IMR-90 (cell line): Measurements from ENCODE around the gene ADAMTS8. TPM values are rescaled to one million over a fixed set of nuclear protein-coding genes. Genes with fewer than 3 reads are reported as not detected.

Source experiments
- ATAC-seq: fragments of 200-7000 bp; cut with Tn5 transposase; 2 replicates; pipeline ENCODE4 v1.9.1; 2020; ENCODE audit warnings: low read depth, mild to moderate bottlenecking, moderate library complexity
- BruUV-seq: library from RNA; stranded (reverse); fragments of 400-500 nt; replicated peaks from 2 replicates; lab custom pipeline; 2021; lab: Mats Ljungman, UMichigan
- CTCF ChIA-PET: fragments of 300-600 bp; formaldehyde crosslinking; extraction: SDS; loops from one replicate; lab custom pipeline; 2021; ENCODE audit warnings: antibody characterized with exemption; lab: Yijun Ruan, JAX
- POLR2A ChIA-PET: fragments of 300-600 bp; sonication (Branson Sonifier 250); formaldehyde crosslinking; loops from one replicate; lab custom pipeline; 2022; ENCODE audit warnings: antibody characterized with exemption; ENCODE audit not compliant: unreplicated experiment; lab: Charles Lee
- DNase-seq: peaks from one replicate; pipeline ENCODE4 v3.0.0; 2013
- H2AFZ ChIP-seq: replicated peaks from 2 replicates; pipeline ENCODE3; 2013; ENCODE audit warnings: low read length, mild to moderate bottlenecking; ENCODE audit not compliant: poor library complexity
- H2AK5ac ChIP-seq: 2 replicates; pipeline ENCODE4 v1.6.1; 2013; ENCODE audit warnings: low read depth, low read length, inconsistent platforms
- H2AK9ac ChIP-seq: replicated peaks from 2 replicates; pipeline ENCODE3; 2013; ENCODE audit warnings: mild to moderate bottlenecking, low read depth, low read length, moderate library complexity; ENCODE audit not compliant: poor library complexity
- H2BK120ac ChIP-seq: 2 replicates; pipeline ENCODE4 v1.6.1; 2013; ENCODE audit warnings: low read depth, low read length, inconsistent platforms
- H2BK15ac ChIP-seq: 3 replicates; pipeline ENCODE4 v1.6.1; 2013; ENCODE audit warnings: low read depth, low read length, inconsistent platforms
- H2BK20ac ChIP-seq: 2 replicates; pipeline ENCODE4 v1.6.1; 2013; ENCODE audit warnings: low read depth, mild to moderate bottlenecking, inconsistent platforms, low read length, moderate library complexity
- H2BK5ac ChIP-seq: 2 replicates; pipeline ENCODE4 v1.6.1; 2013; ENCODE audit warnings: mild to moderate bottlenecking, low read depth, low read length, inconsistent platforms; ENCODE audit not compliant: poor library complexity, severe bottlenecking
- H3K14ac ChIP-seq: replicated peaks from 2 replicates; pipeline ENCODE4 v1.6.1; 2013; ENCODE audit warnings: low read depth, low read length, inconsistent platforms
- H3K18ac ChIP-seq: 2 replicates; pipeline ENCODE4 v1.6.1; 2013; ENCODE audit warnings: low read depth, low read length, control low read depth
- H3K23ac ChIP-seq: 2 replicates; pipeline ENCODE4 v1.6.1; 2013; ENCODE audit warnings: low read depth, low read length, inconsistent platforms
- H3K27ac ChIP-seq: 2 replicates; pipeline ENCODE4 v1.5.1; 2013; ENCODE audit warnings: mild to moderate bottlenecking, control low read depth, low read length; ENCODE audit not compliant: insufficient read depth
- H3K27me3 ChIP-seq: 2 replicates; pipeline ENCODE4 v1.6.1; 2013; ENCODE audit warnings: low read length; ENCODE audit not compliant: control insufficient read depth, insufficient read depth
- H3K36me3 ChIP-seq: 2 replicates; pipeline ENCODE4 v1.6.1; 2013; ENCODE audit warnings: low read length, mixed read lengths; ENCODE audit not compliant: control insufficient read depth, insufficient read depth
- H3K4ac ChIP-seq: 2 replicates; pipeline ENCODE4 v1.6.1; 2013; ENCODE audit warnings: low read depth, low read length, inconsistent platforms
- H3K4me1 ChIP-seq: 2 replicates; pipeline ENCODE4 v1.6.1; 2013; ENCODE audit warnings: low read length, mixed read lengths; ENCODE audit not compliant: control insufficient read depth, insufficient read depth
- H3K4me2 ChIP-seq: 2 replicates; pipeline ENCODE4 v1.6.1; 2013; ENCODE audit warnings: low read depth, mild to moderate bottlenecking, control low read depth, low read length, moderate library complexity
- H3K4me3 ChIP-seq: 2 replicates; pipeline ENCODE4 v1.5.1; 2013; ENCODE audit warnings: low read depth, mild to moderate bottlenecking, control low read depth, low read length, moderate library complexity; ENCODE audit not compliant: insufficient read depth
- H3K56ac ChIP-seq: 2 replicates; pipeline ENCODE4 v1.6.1; 2013; ENCODE audit warnings: low read length, inconsistent platforms; ENCODE audit not compliant: insufficient read depth; ENCODE audit errors: extremely low read depth
- H3K79me1 ChIP-seq, 2 experiments: 2 replicates each; pipeline ENCODE4 v1.6.1; 2013; ENCODE audit warnings: low read length in 2 of 2, inconsistent platforms in 1 of 2, low read depth in 1 of 2
- H3K9ac ChIP-seq: 2 replicates; pipeline ENCODE4 v1.6.1; 2013; ENCODE audit warnings: low read depth, low read length, control low read depth
- H3K9me1 ChIP-seq: 2 replicates; pipeline ENCODE4 v1.6.1; 2013; ENCODE audit warnings: low read length, inconsistent platforms; ENCODE audit not compliant: insufficient read depth
- H3K9me3 ChIP-seq: 2 replicates; pipeline ENCODE4 v1.6.1; 2013; ENCODE audit warnings: low read length; ENCODE audit not compliant: control insufficient read depth, insufficient read depth
- H4K20me1 ChIP-seq: 2 replicates; pipeline ENCODE4 v1.6.1; 2013; ENCODE audit warnings: low read length, inconsistent platforms; ENCODE audit not compliant: insufficient read depth
- H4K5ac ChIP-seq: 2 replicates; pipeline ENCODE4 v1.6.1; 2013; ENCODE audit warnings: mild to moderate bottlenecking, low read depth, low read length, control low read depth
- H4K8ac ChIP-seq, 2 experiments: 2 replicates each; pipeline ENCODE4 v1.6.1; 2013; ENCODE audit warnings: low read depth in 2 of 2, low read length in 2 of 2, control low read depth in 1 of 2, inconsistent platforms in 1 of 2
- H4K91ac ChIP-seq: 2 replicates; pipeline ENCODE4 v1.6.1; 2013; ENCODE audit warnings: low read depth, low read length, inconsistent platforms; ENCODE audit not compliant: insufficient read depth
- BHLHE40 ChIP-seq: fragments of 150-350 bp; IDR thresholded peaks from 2 replicates; pipeline ENCODE4 v1.6.1; 2016; ENCODE audit warnings: mild to moderate bottlenecking, low read depth, low read length
- CEBPB ChIP-seq: IDR thresholded peaks from 2 replicates; pipeline ENCODE4 v1.6.1; 2012; ENCODE audit warnings: low read depth, low read length, improper control_type of control experiment
- CHD1 ChIP-seq: IDR thresholded peaks from 2 replicates; pipeline ENCODE4 v1.6.1; 2012; ENCODE audit warnings: low read depth, low read length, improper control_type of control experiment
- CTCF ChIP-seq: conservative IDR thresholded peaks from 2 replicates; pipeline ENCODE4 v1.5.1; 2012; ENCODE audit warnings: mild to moderate bottlenecking, low read depth, low read length, improper control_type of control experiment
- MAFK ChIP-seq: IDR thresholded peaks from 2 replicates; pipeline ENCODE4 v1.6.1; 2012; ENCODE audit warnings: low read depth, low read length, improper control_type of control experiment
- MXI1 ChIP-seq: IDR thresholded peaks from 2 replicates; pipeline ENCODE4 v1.6.1; 2012; ENCODE audit warnings: low read depth, mild to moderate bottlenecking, low read length, moderate library complexity, borderline replicate concordance
- NFE2L2 ChIP-seq: fragments of 150-350 bp; IDR thresholded peaks from 2 replicates; pipeline ENCODE4 v1.6.1; 2016; ENCODE audit warnings: low read depth, mild to moderate bottlenecking, low read length
- POLR2A ChIP-seq: IDR thresholded peaks from 2 replicates; pipeline ENCODE4 v1.6.1; 2012; ENCODE audit warnings: mild to moderate bottlenecking, low read depth, low read length
- RAD21 ChIP-seq: IDR thresholded peaks from 2 replicates; pipeline ENCODE4 v1.6.1; 2012; ENCODE audit warnings: low read length, improper control_type of control experiment
- RCOR1 ChIP-seq: IDR thresholded peaks from 2 replicates; pipeline ENCODE4 v1.6.1; 2012; ENCODE audit warnings: mild to moderate bottlenecking, low read length, improper control_type of control experiment; ENCODE audit not compliant: insufficient replicate concordance
- RFX5 ChIP-seq: IDR thresholded peaks from 2 replicates; pipeline ENCODE4 v1.8.0; 2012; ENCODE audit warnings: low read depth, mild to moderate bottlenecking, low read length, moderate library complexity
- SMC3 ChIP-seq: fragments of 150-350 bp; IDR thresholded peaks from 2 replicates; pipeline ENCODE4 v1.6.1; 2016; ENCODE audit warnings: low read depth, mild to moderate bottlenecking, antibody characterized with exemption, low read length, moderate library complexity
- WGBS, 2 experiments: methylation state at CpG; one replicate each; pipeline versions ENCODE4 v1.1.5 to v1.1.7; 2013; ENCODE audit warnings: missing lambda C conversion rate in 2 of 2; ENCODE audit not compliant: insufficient read length in 1 of 2; ENCODE audit errors: extremely low coverage in 2 of 2; 5-methylcytosine and 5-hydroxymethylcytosine counted together
- dilution Hi-C: fragments of 300-500 bp; cut with HindIII; formaldehyde crosslinking; loops from one replicate; pipeline ENCODE4 v1.14.3; 2018; ENCODE audit warnings: low sequenced_read_pairs; ENCODE audit not compliant: unreplicated experiment
- in situ Hi-C: fragments of 300-500 bp; cut with MboI; formaldehyde crosslinking; loops from 3 replicates; pipeline ENCODE4 v1.14.3; 2019; ENCODE audit warnings: low sequenced_read_pairs, inconsistent platforms, mixed read lengths
- intact Hi-C: fragments of 100-400 bp; cut with micrococcal nuclease; formaldehyde crosslinking; loops from 2 replicates; pipeline ENCODE4 v1.10.0; 2022
- polyA plus RNA-seq, 3 experiments: library from polyadenylated mRNA; depleted of rRNA; stranded (reverse); fragments of >200 nt; gene quantifications; 2 replicates each; pipeline ENCODE4 v1.2.3, GENCODE V29; 2012; ENCODE audit warnings: low replicate concordance in 1 of 3
- total RNA-seq: library from RNA; depleted of rRNA; stranded (reverse); fragments of >200 nt; gene quantifications from 2 replicates; pipeline ENCODE4 v1.2.3, GENCODE V29; 2012
- TF ChIP-seq, protein P1 (sequence below): fragments of 150-350 bp; IDR thresholded peaks from 2 replicates; pipeline ENCODE4 v1.6.1; 2017; ENCODE audit warnings: mild to moderate bottlenecking, antibody characterized with exemption, low read length, low read depth

ADAMTS8 gene
- total and polyA plus RNA-seq, 2 of the 4 experiments (the other 2 are of a cell fraction): under 0.01 to 0.60 TPM

- intact Hi-C loops: no loop called here
- Histone ChIP-seq H3K18ac (peak overlapping the region; percentile 74; the same call in 1 of the 2 replicates), H3K4ac (peak overlapping the region; percentile 36; the same call in 1 of the 2 replicates), H3K56ac (no peak overlapping the region), H2BK120ac (peak overlapping the region; percentile 26), H3K4me2 (no peak overlapping the region), H3K9ac (no peak overlapping the region), H4K20me1 (peaks cover 4% of the 10 kb centered on the region; the same call in 1 of the 2 replicates), H3K23ac (no peak overlapping the region), H3K4me1 (peaks cover 12% of the 10 kb centered on the region), H2AK5ac (peak overlapping the region; percentile 48), H3K27ac (no peak overlapping the region), H3K9me3 (no peaks in the 10 kb centered on the region), H2BK5ac (no peak overlapping the region), H3K14ac (no peak overlapping the region), H2BK15ac (peak overlapping the region; percentile 5; the same call in 1 of the 3 replicates), H3K9me1 (peaks cover 4% of the 10 kb centered on the region; the same call in 1 of the 2 replicates), H2AK9ac (no peak overlapping the region), H3K79me1 (no peaks in the 10 kb centered on the region), H4K91ac (peak overlapping the region; percentile 21; the same call in 1 of the 2 replicates), H3K4me3 (no peak overlapping the region), H2BK20ac (peak overlapping the region; percentile 45; the same call in 1 of the 2 replicates), H3K27me3 (peaks cover 39% of the 10 kb centered on the region), H2AFZ (no peak overlapping the region), H3K36me3 (no peaks in the 10 kb centered on the region), H4K8ac (no peak overlapping the region), H4K5ac (peak overlapping the region; percentile 8; the same call in 1 of the 2 replicates)
- dilution Hi-C loops: no loop called here
- ATAC-seq (no peak), DNase-seq (no peak)
- no TSS peak for BruUV-seq
- TF ChIP-seq BHLHE40 (no peak), CEBPB (no peak), SMC3 (no peak), NFE2L2 (no peak), MXI1 (no peak), RAD21 (no peak), MAFK (no peak), RFX5 (no peak), CTCF (no peak), CHD1 (no peak), RCOR1 (no peak), POLR2A (no peak)
- TF ChIP-seq, protein P1, sequence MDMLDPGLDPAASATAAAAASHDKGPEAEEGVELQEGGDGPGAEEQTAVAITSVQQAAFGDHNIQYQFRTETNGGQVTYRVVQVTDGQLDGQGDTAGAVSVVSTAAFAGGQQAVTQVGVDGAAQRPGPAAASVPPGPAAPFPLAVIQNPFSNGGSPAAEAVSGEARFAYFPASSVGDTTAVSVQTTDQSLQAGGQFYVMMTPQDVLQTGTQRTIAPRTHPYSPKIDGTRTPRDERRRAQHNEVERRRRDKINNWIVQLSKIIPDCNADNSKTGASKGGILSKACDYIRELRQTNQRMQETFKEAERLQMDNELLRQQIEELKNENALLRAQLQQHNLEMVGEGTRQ: no peak
- in situ Hi-C loops: loop anchor here (25.0 kb wide), 1 partner anchor 179 kb away; no protein-coding TSS in a partner anchor
- ChIA-PET POLR2A (interaction anchor here (0.6 kb wide), 1 partner anchor 381 kb away, joined by 3 read pairs; no protein-coding TSS in a partner anchor), CTCF (no interaction called here)
- WGBS, 2 experiments: 60% methylated on average over 4 of the region's 8 CpGs; no CpG with 5 or more reads in 1 of the 2 experiments
Observed at GRCh38 chr11:130391711-130392110, 36.7 kb downstream of the ADAMTS8 start.
